ENCODE results near the gene ZBTB7C.

- TF ChIP-seq, protein P1, sequence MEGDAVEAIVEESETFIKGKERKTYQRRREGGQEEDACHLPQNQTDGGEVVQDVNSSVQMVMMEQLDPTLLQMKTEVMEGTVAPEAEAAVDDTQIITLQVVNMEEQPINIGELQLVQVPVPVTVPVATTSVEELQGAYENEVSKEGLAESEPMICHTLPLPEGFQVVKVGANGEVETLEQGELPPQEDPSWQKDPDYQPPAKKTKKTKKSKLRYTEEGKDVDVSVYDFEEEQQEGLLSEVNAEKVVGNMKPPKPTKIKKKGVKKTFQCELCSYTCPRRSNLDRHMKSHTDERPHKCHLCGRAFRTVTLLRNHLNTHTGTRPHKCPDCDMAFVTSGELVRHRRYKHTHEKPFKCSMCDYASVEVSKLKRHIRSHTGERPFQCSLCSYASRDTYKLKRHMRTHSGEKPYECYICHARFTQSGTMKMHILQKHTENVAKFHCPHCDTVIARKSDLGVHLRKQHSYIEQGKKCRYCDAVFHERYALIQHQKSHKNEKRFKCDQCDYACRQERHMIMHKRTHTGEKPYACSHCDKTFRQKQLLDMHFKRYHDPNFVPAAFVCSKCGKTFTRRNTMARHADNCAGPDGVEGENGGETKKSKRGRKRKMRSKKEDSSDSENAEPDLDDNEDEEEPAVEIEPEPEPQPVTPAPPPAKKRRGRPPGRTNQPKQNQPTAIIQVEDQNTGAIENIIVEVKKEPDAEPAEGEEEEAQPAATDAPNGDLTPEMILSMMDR (conservative IDR thresholded peaks at IDR 0.05 in 1 of 2, IDR thresholded peaks at IDR 0.05 in 1 of 2; ENCODE audit: extremely low read depth in 1 of 2, insufficient read depth in 1 of 2, low read depth in 1 of 2, low read length in 2 of 2): no peak
- no peak for TF ChIP-seq EZH2 (IDR thresholded peaks at IDR 0.05; ENCODE audit: borderline replicate concordance, low read length)
Observed at GRCh38 chr18:48348739-48349138, 60.4 kb downstream of the ZBTB7C start.

Data from mammary epithelial cell (primary cell).